Measurements from ENCODE around the gene PKMYT1.
"Not testable (repeated sequence)": the region's sequence is repeated elsewhere in the genome, so short reads cannot be mapped to it uniquely, and the experiment has no call there.

The PKMYT1 gene

DNA sequence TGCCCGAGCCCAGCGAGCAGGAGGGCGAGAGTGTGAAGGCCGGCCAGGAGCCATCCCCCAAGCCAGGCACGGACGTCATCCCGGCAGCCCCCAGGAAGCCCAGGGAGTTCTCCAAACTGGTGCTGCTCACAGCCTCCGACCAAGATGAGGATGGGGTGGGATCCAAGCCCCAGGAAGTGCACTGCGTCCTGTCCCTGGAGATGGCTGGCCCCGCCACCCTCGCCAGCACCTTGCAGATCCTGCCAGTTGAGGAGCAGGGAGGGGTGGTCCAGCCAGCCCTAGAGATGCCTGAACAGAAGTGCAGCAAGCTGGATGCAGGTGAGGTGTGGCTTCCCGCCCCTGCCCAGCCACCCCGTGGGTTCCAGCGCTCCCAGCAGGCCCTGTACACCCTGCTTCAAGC, 50.6 kb downstream of the PKMYT1 start:
- DNase-seq, result no peak

DNA sequence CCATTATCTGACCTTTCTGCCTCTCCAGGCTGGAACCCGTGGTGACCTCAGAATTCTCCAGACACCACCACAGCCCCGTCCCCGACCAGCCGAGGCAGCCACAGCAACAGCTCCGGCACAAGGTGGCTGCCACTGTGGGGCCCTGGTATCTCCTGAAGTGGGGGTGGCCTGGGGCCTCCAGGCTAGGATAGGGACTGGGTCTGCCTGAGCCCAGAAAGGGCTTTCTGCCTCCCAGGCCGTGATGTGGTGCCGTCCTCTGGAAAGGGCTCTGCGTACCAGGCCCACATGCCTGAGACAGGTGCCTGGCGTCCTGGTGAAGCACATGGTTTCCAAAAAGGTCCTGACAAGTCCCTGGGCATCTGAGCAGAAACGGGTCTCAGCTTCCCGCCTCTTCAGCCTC, 51.5 kb downstream of the PKMYT1 start:
- no peak for DNase-seq

DNA sequence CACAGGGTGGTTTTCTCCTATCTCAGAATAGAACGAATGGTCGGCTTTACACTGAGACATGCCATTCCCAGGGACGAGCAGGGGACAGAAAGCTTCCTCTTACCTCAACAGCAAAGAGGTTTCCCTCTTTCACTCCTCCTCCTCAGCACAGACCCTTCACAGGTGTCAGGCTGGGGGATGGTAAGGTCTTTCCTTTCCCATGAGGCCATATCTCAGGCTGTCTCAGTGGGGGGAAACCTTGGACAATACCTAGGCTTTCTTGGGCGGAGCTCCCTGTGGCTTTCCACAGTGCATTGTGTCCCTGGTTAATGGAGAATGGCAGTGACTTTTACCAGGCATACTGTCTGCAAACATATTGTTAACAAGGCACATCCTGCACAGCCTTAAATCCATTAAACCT, 52.1 kb downstream of the PKMYT1 start:
- not testable (repeated sequence) for DNase-seq

DNA sequence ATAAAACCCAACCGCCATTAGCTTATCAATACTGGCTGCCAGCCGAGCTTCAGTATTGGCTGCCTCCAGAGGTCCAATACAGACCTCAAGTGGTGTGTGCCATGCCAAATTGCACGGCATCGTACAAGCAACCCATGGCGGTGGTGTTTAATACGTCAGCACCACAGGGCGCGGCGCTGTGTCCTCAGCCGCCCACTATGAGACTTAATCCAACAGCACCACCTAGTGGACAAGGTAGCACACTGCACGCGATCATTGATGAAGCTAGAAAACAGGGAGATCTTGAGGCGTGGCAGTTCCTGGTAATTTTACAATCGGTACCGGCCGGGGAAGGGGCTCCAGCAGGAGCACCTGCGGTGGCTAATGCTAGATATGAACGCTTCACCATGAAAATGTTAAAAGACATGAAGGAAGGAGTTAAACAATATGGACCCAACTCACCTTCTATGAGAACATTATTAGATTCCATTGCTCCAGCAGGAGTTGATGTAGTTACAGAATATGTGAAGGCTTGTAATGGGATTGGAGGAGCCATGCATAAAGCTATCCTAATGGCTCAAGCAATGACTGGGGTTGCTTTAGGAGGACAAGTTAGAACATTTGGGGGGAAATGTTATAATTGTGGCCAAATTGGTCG, 53.1 kb downstream of the PKMYT1 start:
- DNase-seq, result peak; percentile 76

DNA sequence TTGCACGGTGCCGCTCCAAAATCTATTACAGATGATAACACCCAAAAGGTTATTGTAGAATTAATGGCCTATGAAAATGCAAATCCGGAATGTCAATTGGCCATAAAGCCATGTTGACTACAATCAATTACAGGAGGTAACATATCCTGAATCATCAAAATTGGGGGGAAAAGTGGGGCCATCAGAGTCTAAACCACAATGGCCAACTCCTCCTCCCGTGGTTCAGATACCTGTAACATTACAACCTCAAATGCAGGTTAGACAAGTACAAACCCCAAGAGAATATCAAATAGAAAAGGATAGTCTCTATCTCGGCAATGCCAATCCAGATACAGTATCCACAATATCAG, 53.6 kb downstream of the PKMYT1 start:
- no peak for DNase-seq

DNA sequence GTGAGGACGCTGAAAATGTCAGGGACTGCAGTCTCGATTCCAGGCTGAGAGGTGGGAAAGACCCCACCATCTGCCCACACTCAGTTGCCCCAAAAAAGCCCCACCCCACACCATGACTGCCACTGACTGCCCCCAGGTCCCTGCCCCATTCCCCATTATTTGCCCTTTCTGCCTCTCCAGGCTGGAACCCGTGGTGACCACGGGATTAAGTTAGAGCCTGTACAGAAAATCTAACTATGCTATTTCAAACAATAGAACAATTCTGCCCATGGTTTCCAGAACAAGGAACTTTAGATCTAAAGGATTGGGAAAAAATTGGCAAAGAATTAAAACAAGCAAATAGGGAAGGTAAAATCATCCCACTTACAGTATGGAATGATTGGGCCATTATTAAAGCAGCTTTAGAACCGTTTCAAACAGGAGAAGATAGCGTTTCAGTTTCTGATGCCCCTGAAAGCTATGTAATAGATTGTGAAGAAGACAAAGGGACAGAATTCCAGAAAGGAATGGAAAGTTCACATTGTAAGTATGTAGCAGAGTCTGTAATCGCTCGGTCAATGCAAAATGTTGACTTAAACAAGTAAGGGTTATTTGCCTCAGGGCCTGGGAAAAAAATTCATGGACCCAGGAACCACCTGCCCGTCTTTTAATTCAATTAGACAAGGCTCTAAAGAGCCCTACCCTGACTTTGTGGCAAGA, 54.1 kb downstream of the PKMYT1 start:
- DNase-seq, result no peak

DNA sequence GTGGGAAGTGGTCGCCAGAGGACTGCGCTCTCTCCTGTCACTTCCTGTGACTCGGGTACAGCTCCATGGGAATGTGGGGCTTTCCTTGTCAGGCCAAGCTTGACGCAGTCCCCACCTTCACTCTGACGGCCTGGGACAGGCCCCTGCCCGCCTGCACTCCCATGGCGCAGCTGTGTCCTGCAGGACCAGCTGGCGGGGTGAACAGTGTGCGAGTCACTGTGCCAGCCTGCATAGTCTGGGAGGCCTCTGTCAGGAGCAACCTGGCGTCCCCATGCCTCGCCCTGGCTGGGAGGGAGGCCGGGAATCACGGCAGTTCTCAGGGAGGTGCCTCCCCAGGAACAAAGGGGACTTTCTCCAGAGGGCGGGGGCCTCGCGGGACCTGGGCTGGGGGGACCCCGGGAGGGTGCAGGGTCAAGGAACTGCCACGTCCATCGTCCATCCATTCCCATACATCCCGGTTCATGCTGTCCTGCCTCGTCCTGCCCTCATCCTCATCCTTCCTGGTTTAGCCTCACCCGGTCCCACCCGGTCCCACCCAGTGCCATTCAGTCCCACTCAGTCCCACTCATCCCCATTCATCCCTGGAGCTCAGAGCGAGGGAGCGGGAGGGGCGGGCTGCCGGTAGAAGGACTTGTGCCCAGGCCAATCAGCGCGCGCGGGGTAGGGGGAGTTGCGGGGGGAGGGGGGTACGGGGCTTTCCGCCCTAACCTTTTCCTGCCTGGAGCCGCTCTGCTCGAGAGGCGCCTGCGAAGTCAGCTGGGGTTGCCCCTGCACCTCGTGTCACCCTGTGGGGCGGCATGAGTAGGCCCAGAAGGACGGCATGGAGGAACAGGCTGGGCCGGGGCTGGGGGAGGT, 55.1 kb downstream of the PKMYT1 start:
- no peak for DNase-seq

DNA sequence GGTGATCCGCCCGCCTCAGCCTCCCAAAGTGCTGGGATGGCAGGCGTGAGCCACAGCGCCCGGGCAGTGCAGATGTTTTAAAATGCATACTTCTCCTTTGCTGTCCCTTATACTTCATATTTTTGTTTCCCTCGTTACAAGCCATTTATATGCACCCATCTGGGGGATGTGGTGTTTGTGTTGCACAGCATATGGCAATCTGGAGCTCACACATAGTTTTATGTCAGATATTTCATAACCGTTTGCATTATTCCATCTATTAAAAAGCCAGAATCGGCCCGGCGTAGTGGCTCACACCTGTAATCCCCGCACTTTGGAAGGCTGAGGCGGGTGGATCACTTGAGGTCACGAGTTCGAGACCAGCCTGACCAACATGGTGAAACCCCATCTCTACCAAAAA, 56.8 kb downstream of the PKMYT1 start:
- no peak for DNase-seq
